ENCODE data around the gene GNA12. TPM values are rescaled to one million over a fixed set of nuclear protein-coding genes. Genes with fewer than 3 reads are reported as not detected.
A peak's percentile ranks its signal among the peaks of the same experiment; 100 is the strongest.

The GNA12 gene
- total and polyA plus RNA-seq, 9 of the 15 experiments (the other 6 are each of a cell fraction or from before 2014, with no cell fraction given) = 0.65 to 32.7 (median 9.6) TPM

- peak overlapping the region; percentile 30 for H3K4me3 ChIP-seq
- POLR2A ChIA-PET = no interaction called here
- peak overlapping the region; percentile 14; the same call in 2 of the 3 replicates for H3K27ac ChIP-seq (ENCODE audit: extremely low read depth, low read depth, low read length)
- ATAC-seq (no peak), FAIRE-seq (no peak), DNase-seq (ENCODE audit: extremely low read depth in 1 of 4, low spot score in 3 of 4) (peak in 1 of 4 experiments; percentile 16)
- BruUV-seq (replicated peaks) = no TSS peak
- H3K79me2 ChIP-seq (ENCODE audit: control insufficient read depth, insufficient read depth, low read length) = peaks cover 11% of the 10 kb centered on the region
- TF ChIP-seq CEBPB (tag; IDR thresholded peaks at IDR 0.05) (peak; percentile 48; the same call in 1 of the 2 replicates), STAT5B (CRISPR knock-in tag; IDR thresholded peaks at IDR 0.05) (no peak), DACH1 (IDR thresholded peaks at IDR 0.05; ENCODE audit: partially characterized antibody) (peak; percentile 17), CEBPG (CRISPR knock-in tag; IDR thresholded peaks at IDR 0.05) (no peak), CEBPG (tag; conservative IDR thresholded peaks at IDR 0.05 in 1 of 2, IDR thresholded peaks at IDR 0.05 in 1 of 2) (0 out of 4 replicates have a peak, but pooled peaks of 1 of the 2 experiments have one; percentile 13), CSDE1 (IDR thresholded peaks at IDR 0.05) (no peak), BHLHE40 (IDR thresholded peaks at IDR 0.05; ENCODE audit: low read length) (0 out of 2 replicates have a peak, but pooled peaks have one; percentile 20), ELF2 (CRISPR knock-in tag; IDR thresholded peaks at IDR 0.05) (no peak)
- in situ Hi-C loops (cut with MboI) = no loop called here
- H2AFZ ChIP-seq (ENCODE audit: low read depth, low read length) = peak overlapping the region; percentile 89
- H3K36me3 ChIP-seq (ENCODE audit: control insufficient read depth, insufficient read depth, low read length) = 0 out of 3 replicates have a peak, but pooled peaks cover 7% of the 10 kb centered on the region
- H3K4me1 ChIP-seq (replicated peaks in 1 of 2; ENCODE audit: control insufficient read depth in 2 of 2, insufficient read depth in 2 of 2, low read length in 2 of 2) = peaks cover 9 to 10% of the 10 kb centered on the region in 2 experiments; a peak in 4 of 5 replicates
- intact Hi-C loops (cut with micrococcal nuclease) = loop anchor here (10.0 kb wide), 1 partner anchor 90 kb away; no protein-coding TSS in a partner anchor
- H3K9me1 ChIP-seq (ENCODE audit: control insufficient read depth, insufficient read depth, low read length) = no peaks in the 10 kb centered on the region
- H3K9ac ChIP-seq (ENCODE audit: insufficient read depth in 1 of 2, low read depth in 2 of 2, low read length in 2 of 2) = peak overlapping the region in 1 of 2 experiments; percentile 51; a peak in 3 of 4 replicates
- WGBS (ENCODE audit: insufficient coverage, low coverage, missing lambda C conversion rate) = 36% methylated on average over 14 of the region's 14 CpGs
- H3K4me2 ChIP-seq (ENCODE audit: insufficient read depth, low read length) = peak overlapping the region; percentile 84
- CTCF ChIA-PET (ENCODE audit: low intra/inter-chr PET ratio) = no interaction called here
- no peaks in the 10 kb centered on the region for H4K20me1 ChIP-seq (replicated peaks; ENCODE audit: control insufficient read depth, insufficient read depth, low read length)
- no peaks in the 10 kb centered on the region; a peak in 1 of 5 replicates for H3K27me3 ChIP-seq (ENCODE audit: control insufficient read depth in 2 of 2, insufficient read depth in 2 of 2, low read length in 2 of 2)
- H3K9me3 ChIP-seq (replicated peaks; ENCODE audit: control insufficient read depth, insufficient read depth, low read depth, low read length) = no peaks in the 10 kb centered on the region; the same call in 1 of the 2 replicates
Measured at GRCh38 chr7:2845034-2845592, 1.0 kb upstream of the GNA12 start.

Measured in K562 (cell line).